SK-N-MC (cell line): ENCODE measurements around the gene SBSN.

Experiments used
- EZH2 ChIP-seq: fragments of 200-600 bp; sonication (generic); IDR thresholded peaks from one replicate; pipeline ENCODE4 v1.6.1; 2017; ENCODE audit warnings: antibody characterized with exemption
- FOXP2 ChIP-seq: optimal IDR thresholded peaks from 2 replicates; pipeline ENCODE3; 2011; ENCODE audit warnings: mild to moderate bottlenecking, moderate library complexity; ENCODE audit not compliant: insufficient read depth; ENCODE audit errors: extremely low read length, control extremely low read depth
- POLR2AphosphoS5 ChIP-seq: IDR thresholded peaks from 2 replicates; pipeline ENCODE4 v1.6.1; 2012; ENCODE audit warnings: mild to moderate bottlenecking, low read depth, low read length, borderline replicate concordance

DNA sequence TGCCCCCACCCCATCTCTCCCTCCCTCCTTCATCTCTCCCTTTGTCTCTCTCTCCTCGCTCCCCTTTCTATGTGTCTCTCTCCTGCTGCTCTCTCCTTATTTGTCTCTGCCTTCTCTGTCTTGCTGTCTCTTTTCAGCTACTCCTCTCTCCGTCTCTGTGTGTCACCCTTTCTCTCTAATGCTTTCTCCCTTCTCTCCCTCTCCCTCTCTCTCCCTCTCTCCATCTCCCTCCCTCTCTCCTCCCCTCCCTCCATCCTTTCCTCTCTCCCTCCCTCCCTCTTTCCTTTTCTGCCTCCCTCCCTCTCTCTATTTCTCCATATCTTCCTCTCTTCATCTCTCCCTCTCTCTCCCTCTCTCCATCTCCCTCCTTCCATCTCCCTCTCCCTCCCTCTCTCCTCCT is 34.7 kb upstream of the SBSN start:
- TF ChIP-seq EZH2 (no peak), POLR2AphosphoS5 (no peak), FOXP2 (no peak)
